Muscle of leg (tissue), 11 donors: ENCODE measurements around the gene LAMC3. TPM values are rescaled to one million over a fixed set of nuclear protein-coding genes. Genes with fewer than 3 reads are reported as not detected.
A peak's percentile ranks its signal among the peaks of the same experiment; 100 is the strongest.

ENCODE experiments used
- DNase-seq: peaks from one replicate; pipeline ENCODE4 v3.0.0; 2013
- H3K27ac ChIP-seq: one replicate; pipeline ENCODE4 v1.5.1; 2013; ENCODE audit warnings: mild to moderate bottlenecking, low read length, control low read depth
- H3K27me3 ChIP-seq: one replicate; pipeline ENCODE4 v1.6.1; 2013; ENCODE audit warnings: low read length; ENCODE audit not compliant: control insufficient read depth, insufficient read depth
- H3K36me3 ChIP-seq: one replicate; pipeline ENCODE4 v1.6.1; 2013; ENCODE audit warnings: low read length; ENCODE audit not compliant: control insufficient read depth, insufficient read depth
- H3K4me1 ChIP-seq: one replicate; pipeline ENCODE4 v1.6.1; 2013; ENCODE audit warnings: low read length; ENCODE audit not compliant: control insufficient read depth, insufficient read depth
- H3K4me3 ChIP-seq: one replicate; pipeline ENCODE4 v1.5.1; 2013; ENCODE audit warnings: low read length, control low read depth
- H3K9me3 ChIP-seq: replicated peaks from 2 replicates; pipeline ENCODE4 v1.6.1; 2013; ENCODE audit warnings: low read depth, low read length; ENCODE audit not compliant: control insufficient read depth
- WGBS: methylation state at CpG from one replicate; pipeline ENCODE4 v1.1.5; 2013; ENCODE audit warnings: missing lambda C conversion rate; ENCODE audit not compliant: insufficient coverage; 5-methylcytosine and 5-hydroxymethylcytosine counted together
- polyA plus RNA-seq, 8 donors: library from polyadenylated mRNA; unstranded; fragments of 120-200 nt; gene quantifications; one replicate each; pipeline versions ENCODE4 v1.2.1 to v1.2.3, GENCODE V29; 2013; ENCODE audit warnings: inconsistent platforms in 1 of 8, low replicate concordance in 1 of 8; ENCODE audit not compliant: insufficient read length in 8 of 8, insufficient read depth in 1 of 8
- total RNA-seq: library from RNA; stranded (reverse); fragments of 120-200 nt; gene quantifications from one replicate; pipeline ENCODE4 v1.2.4, GENCODE V29; 2013

The LAMC3 gene
- total and polyA plus RNA-seq, 9 donors = 1.0 to 4.0 (median 1.9) TPM

GRCh38 chr9:130991778-130992681 is 16.9 kb upstream of the LAMC3 start:
- Histone ChIP-seq H3K27ac (no peak overlapping the region), H3K9me3 (no peaks in the 10 kb centered on the region), H3K4me1 (peaks cover 22% of the 10 kb centered on the region), H3K4me3 (no peak overlapping the region), H3K27me3 (peaks cover 62% of the 10 kb centered on the region), H3K36me3 (no peaks in the 10 kb centered on the region)
- 78% methylated on average over 19 of the region's 20 CpGs for WGBS
- no peak for DNase-seq

GRCh38 chr9:130992682-130993032 is 16.3 kb upstream of the LAMC3 start:
- Histone ChIP-seq H3K4me1 (peaks cover 22% of the 10 kb centered on the region), H3K36me3 (no peaks in the 10 kb centered on the region), H3K27me3 (peaks cover 60% of the 10 kb centered on the region), H3K4me3 (no peak overlapping the region), H3K27ac (no peak overlapping the region), H3K9me3 (no peaks in the 10 kb centered on the region)
- no peak for DNase-seq
- 87% methylated on average over 10 of the region's 10 CpGs for WGBS

- H3K4me1 ChIP-seq = peaks cover 25% of the 10 kb centered on the region
- no peak for DNase-seq
- H3K9me3 ChIP-seq = no peaks in the 10 kb centered on the region
- no peak overlapping the region for H3K27ac ChIP-seq
- H3K4me3 ChIP-seq = no peak overlapping the region
- H3K36me3 ChIP-seq = no peaks in the 10 kb centered on the region
- WGBS = 68% methylated on average over 13 of the region's 14 CpGs
- H3K27me3 ChIP-seq = peaks cover 61% of the 10 kb centered on the region
Observed at GRCh38 chr9:130993303-130994030, 15.5 kb upstream of the LAMC3 start.

GRCh38 chr9:130994135-130995085 is 14.6 kb upstream of the LAMC3 start:
- no peak overlapping the region for H3K27ac ChIP-seq
- H3K36me3 ChIP-seq = no peaks in the 10 kb centered on the region
- WGBS = 71% methylated on average over 4 of the region's 6 CpGs
- H3K4me1 ChIP-seq = peaks cover 27% of the 10 kb centered on the region
- H3K4me3 ChIP-seq = no peak overlapping the region
- no peak for DNase-seq
- H3K27me3 ChIP-seq = peaks cover 59% of the 10 kb centered on the region
- H3K9me3 ChIP-seq = no peaks in the 10 kb centered on the region

GRCh38 chr9:130995086-130996011 is 13.6 kb upstream of the LAMC3 start:
- Histone ChIP-seq H3K9me3 (no peaks in the 10 kb centered on the region), H3K4me1 (peaks cover 26% of the 10 kb centered on the region), H3K4me3 (no peak overlapping the region), H3K27me3 (peaks cover 56% of the 10 kb centered on the region), H3K36me3 (no peaks in the 10 kb centered on the region), H3K27ac (no peak overlapping the region)
- WGBS = 50% methylated on average over 12 of the region's 15 CpGs
- DNase-seq = peak; percentile 82

GRCh38 chr9:130996205-130996604 is 12.8 kb upstream of the LAMC3 start:
- Histone ChIP-seq H3K27ac (no peak overlapping the region), H3K9me3 (no peaks in the 10 kb centered on the region), H3K4me3 (no peak overlapping the region), H3K27me3 (peaks cover 51% of the 10 kb centered on the region), H3K36me3 (no peaks in the 10 kb centered on the region), H3K4me1 (peaks cover 17% of the 10 kb centered on the region)
- no peak for DNase-seq
- WGBS = 94% methylated on average over 6 of the region's 8 CpGs

GRCh38 chr9:130996676-130997394 is 12.1 kb upstream of the LAMC3 start:
- H3K36me3 ChIP-seq = no peaks in the 10 kb centered on the region
- H3K4me1 ChIP-seq = peaks cover 14% of the 10 kb centered on the region
- WGBS = 54% methylated on average over 14 of the region's 14 CpGs
- peaks cover 45% of the 10 kb centered on the region for H3K27me3 ChIP-seq
- no peak for DNase-seq
- no peaks in the 10 kb centered on the region for H3K9me3 ChIP-seq
- H3K4me3 ChIP-seq = no peak overlapping the region
- no peak overlapping the region for H3K27ac ChIP-seq

GRCh38 chr9:130997395-130997684 is 11.6 kb upstream of the LAMC3 start:
- Histone ChIP-seq H3K4me3 (no peak overlapping the region), H3K4me1 (peaks cover 14% of the 10 kb centered on the region), H3K27me3 (peaks cover 40% of the 10 kb centered on the region), H3K9me3 (no peaks in the 10 kb centered on the region), H3K27ac (no peak overlapping the region), H3K36me3 (no peaks in the 10 kb centered on the region)
- WGBS = no CpG with 5 or more reads among the region's 2 CpGs
- DNase-seq = no peak
